HepG2 (cell line): ENCODE data around the gene ADGRL3. TPM values are rescaled to one million over a fixed set of nuclear protein-coding genes. Genes with fewer than 3 reads are reported as not detected.

Source experiments
- ATAC-seq: fragments of 200-7000 bp; cut with Tn5 transposase; 3 replicates; pipeline ENCODE4 v1.9.1; 2020; ENCODE audit warnings: mild to moderate bottlenecking, moderate library complexity
- BruUV-seq: library from RNA; stranded (reverse); fragments of 400-500 nt; replicated peaks from 2 replicates; lab custom pipeline; 2021; lab: Mats Ljungman, UMichigan
- CTCF ChIA-PET: fragments of 300-600 bp; formaldehyde crosslinking; extraction: SDS; loops from one replicate; lab custom pipeline; 2021; ENCODE audit warnings: low total read pairs, inconsistent platforms, low intra/inter-chr PET ratio; lab: Yijun Ruan, JAX
- POLR2A ChIA-PET: fragments of 350-600 bp; sonication (Branson Sonifier 250); formaldehyde crosslinking; loops from one replicate; lab custom pipeline; 2020; ENCODE audit warnings: antibody characterized with exemption, inconsistent platforms; lab: Yijun Ruan, JAX
- DNase-seq: peaks from one replicate; pipeline ENCODE4 v3.0.0-alpha.2; 2015; ENCODE audit warnings: low spot score
- FAIRE-seq: peaks from 3 replicates; lab custom pipeline; 2011; peaks lifted over from hg19 to GRCh38; lab: Jason Lieb, UNC
- H2AFZ ChIP-seq: one replicate; pipeline ENCODE4 v1.6.1; 2011; ENCODE audit warnings: low read length, inconsistent platforms
- H3K27ac ChIP-seq: fragments of 300-600 bp; 3 replicates; pipeline ENCODE4 v1.8.0; 2011; ENCODE audit warnings: mixed run types, mild to moderate bottlenecking, mixed read lengths, low read length, inconsistent platforms; ENCODE audit not compliant: insufficient read depth; ENCODE audit errors: extremely low read length
- H3K27me3 ChIP-seq, 2 experiments: fragments of 200-600 bp in 1 of 2; 2 replicates in 1 of 2; 3 replicates in 1 of 2; pipeline versions ENCODE4 v1.6.0 to v1.8.0; 2011; ENCODE audit warnings: low read length in 2 of 2, mild to moderate bottlenecking in 2 of 2, moderate library complexity in 2 of 2, inconsistent platforms in 1 of 2; ENCODE audit not compliant: insufficient read depth in 2 of 2, control insufficient read depth in 1 of 2
- H3K36me3 ChIP-seq, 2 experiments: fragments of 200-600 bp in 1 of 2; replicated peaks in 1 of 2; 2 replicates in 1 of 2; 3 replicates in 1 of 2; pipeline versions ENCODE4 v1.5.1 to v1.8.0; 2011; ENCODE audit warnings: low read length in 2 of 2, inconsistent platforms in 1 of 2; ENCODE audit not compliant: insufficient read depth in 2 of 2, control insufficient read depth in 1 of 2
- H3K4me1 ChIP-seq: 2 replicates; pipeline ENCODE4 v1.5.1; 2012; ENCODE audit warnings: low read length, inconsistent platforms; ENCODE audit not compliant: insufficient read depth
- H3K4me2 ChIP-seq: 2 replicates; pipeline ENCODE4 v1.6.0; 2011; ENCODE audit warnings: low read depth, low read length, inconsistent platforms
- H3K4me3 ChIP-seq, 3 experiments: fragments of 200-600 bp in 1 of 3; sonication (generic), shearing (Covaris generic) in 1 of 3; replicated peaks in 1 of 3; 2 replicates each; pipeline ENCODE4 v1.5.1; 2011 to 2016; ENCODE audit warnings: low read length in 3 of 3, inconsistent platforms in 2 of 3, low read depth in 2 of 3, mild to moderate bottlenecking in 2 of 3, control low read depth in 1 of 3, mixed read lengths in 1 of 3; ENCODE audit not compliant: insufficient read depth in 1 of 3
- H3K79me2 ChIP-seq: one replicate; pipeline ENCODE4 v1.6.1; 2011; ENCODE audit warnings: low read length, inconsistent platforms; ENCODE audit not compliant: insufficient read depth
- H3K9ac ChIP-seq: 2 replicates; pipeline ENCODE4 v1.6.0; 2011; ENCODE audit warnings: mild to moderate bottlenecking, low read depth, low read length, inconsistent platforms; ENCODE audit not compliant: insufficient read depth
- H3K9me3 ChIP-seq: 2 replicates; pipeline ENCODE4 v1.5.1; 2012; ENCODE audit warnings: mild to moderate bottlenecking, low read length
- H4K20me1 ChIP-seq: 2 replicates; pipeline ENCODE4 v1.6.0; 2011; ENCODE audit warnings: inconsistent platforms, mild to moderate bottlenecking, low read length, moderate library complexity; ENCODE audit not compliant: insufficient read depth
- ATF7-NPFF ChIP-seq: sonication (generic); formaldehyde crosslinking; IDR thresholded peaks from 2 replicates; pipeline ENCODE4 v1.8.1; 2023; ENCODE audit warnings: mild to moderate bottlenecking, low read depth, missing genetic modification reagents, moderate library complexity
- CREB1 ChIP-seq, 2 experiments: fragments of 450-650 bp in 1 of 2; IDR thresholded peaks; 2 replicates each; pipeline ENCODE4 v1.6.1; 2016 to 2017; ENCODE audit warnings: control low read depth in 1 of 2, mild to moderate bottlenecking in 1 of 2, missing compliant biosample characterization in 1 of 2, missing genetic modification characterization in 1 of 2
- STAT5B ChIP-seq: sonication (generic); formaldehyde crosslinking; IDR thresholded peaks from 2 replicates; pipeline ENCODE4 v1.4.0; 2020; ENCODE audit warnings: missing genetic modification reagents
- WGBS: methylation state at CpG from one replicate; pipeline ENCODE4 v1.1.6; 2017; ENCODE audit warnings: low lambda C conversion rate; 5-methylcytosine and 5-hydroxymethylcytosine counted together
- in situ Hi-C: cut with HindIII; loops from 2 replicates; pipeline ENCODE4 v1.10.0; 2017; ENCODE audit warnings: low pct_unique_long_range_greater_than_20kb; ENCODE audit not compliant: extremely low pct_ligation_motif_present
- intact Hi-C: fragments of 100-400 bp; cut with micrococcal nuclease; formaldehyde crosslinking; loops from one replicate; pipeline ENCODE4 v1.10.0; 2022; ENCODE audit not compliant: unreplicated experiment
- polyA plus RNA-seq, 8 experiments: library from polyadenylated mRNA; depleted of rRNA in 3 of 8; stranded (reverse) in 7 of 8; unstranded in 1 of 8; fragments of >200 nt; fragmentation: Illumina TruSeq in 4 of 8; extraction: Trizol in 4 of 8; gene quantifications; 2 replicates each; pipeline versions ENCODE4 v1.2.1 to v1.2.3, GENCODE V29; 2011 to 2016; ENCODE audit warnings: low read depth in 4 of 8, missing spikeins in 1 of 8, mixed read lengths in 1 of 8; ENCODE audit not compliant: insufficient read depth in 1 of 8
- total RNA-seq, 5 experiments: library from RNA; depleted of rRNA; stranded (reverse); fragments of >200 nt; fragmentation: Illumina TruSeq; extraction: Trizol; gene quantifications; 2 replicates each; pipeline ENCODE4 v1.2.3, GENCODE V29; 2016; ENCODE audit warnings: low read depth in 1 of 5
- TF ChIP-seq, protein P1 (sequence below): sonication (generic); formaldehyde crosslinking; IDR thresholded peaks from 2 replicates; pipeline ENCODE4 v1.4.0; 2020; ENCODE audit warnings: mild to moderate bottlenecking, missing genetic modification reagents, borderline replicate concordance

The ADGRL3 gene
- total and polyA plus RNA-seq, 2 of the 13 experiments (the other 11 are each of a cell fraction or from before 2014, with no cell fraction given) = 0.04 to 0.05 TPM

DNA sequence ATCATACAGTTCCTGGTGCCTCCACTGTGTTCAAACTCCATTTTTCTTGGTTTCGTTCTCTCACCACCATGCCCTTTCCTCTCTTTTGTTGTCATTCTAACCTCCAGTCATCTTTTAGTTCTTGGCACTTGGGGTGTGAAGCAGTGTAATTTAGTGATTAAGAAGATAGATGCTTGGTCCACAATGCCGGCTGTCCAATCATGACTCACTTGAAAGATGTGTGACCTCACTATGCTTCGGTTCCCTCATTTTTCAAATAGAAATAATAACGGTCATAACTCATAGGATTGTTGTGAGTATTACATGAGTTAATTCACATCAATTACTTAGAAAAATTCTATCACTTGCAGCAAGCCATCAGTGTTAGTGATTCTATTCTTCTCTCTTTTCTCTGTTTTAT lies 327.8 kb downstream of the ADGRL3 start:
- TF ChIP-seq ATF7-NPFF (no peak), CREB1 (IDR thresholded peaks at IDR 0.05) (peak; percentile 25; the same call in 1 of the 2 replicates), CREB1 (CRISPR knock-in tag; IDR thresholded peaks at IDR 0.05) (no peak), STAT5B (CRISPR knock-in tag) (no peak)
- TF ChIP-seq, protein P1, sequence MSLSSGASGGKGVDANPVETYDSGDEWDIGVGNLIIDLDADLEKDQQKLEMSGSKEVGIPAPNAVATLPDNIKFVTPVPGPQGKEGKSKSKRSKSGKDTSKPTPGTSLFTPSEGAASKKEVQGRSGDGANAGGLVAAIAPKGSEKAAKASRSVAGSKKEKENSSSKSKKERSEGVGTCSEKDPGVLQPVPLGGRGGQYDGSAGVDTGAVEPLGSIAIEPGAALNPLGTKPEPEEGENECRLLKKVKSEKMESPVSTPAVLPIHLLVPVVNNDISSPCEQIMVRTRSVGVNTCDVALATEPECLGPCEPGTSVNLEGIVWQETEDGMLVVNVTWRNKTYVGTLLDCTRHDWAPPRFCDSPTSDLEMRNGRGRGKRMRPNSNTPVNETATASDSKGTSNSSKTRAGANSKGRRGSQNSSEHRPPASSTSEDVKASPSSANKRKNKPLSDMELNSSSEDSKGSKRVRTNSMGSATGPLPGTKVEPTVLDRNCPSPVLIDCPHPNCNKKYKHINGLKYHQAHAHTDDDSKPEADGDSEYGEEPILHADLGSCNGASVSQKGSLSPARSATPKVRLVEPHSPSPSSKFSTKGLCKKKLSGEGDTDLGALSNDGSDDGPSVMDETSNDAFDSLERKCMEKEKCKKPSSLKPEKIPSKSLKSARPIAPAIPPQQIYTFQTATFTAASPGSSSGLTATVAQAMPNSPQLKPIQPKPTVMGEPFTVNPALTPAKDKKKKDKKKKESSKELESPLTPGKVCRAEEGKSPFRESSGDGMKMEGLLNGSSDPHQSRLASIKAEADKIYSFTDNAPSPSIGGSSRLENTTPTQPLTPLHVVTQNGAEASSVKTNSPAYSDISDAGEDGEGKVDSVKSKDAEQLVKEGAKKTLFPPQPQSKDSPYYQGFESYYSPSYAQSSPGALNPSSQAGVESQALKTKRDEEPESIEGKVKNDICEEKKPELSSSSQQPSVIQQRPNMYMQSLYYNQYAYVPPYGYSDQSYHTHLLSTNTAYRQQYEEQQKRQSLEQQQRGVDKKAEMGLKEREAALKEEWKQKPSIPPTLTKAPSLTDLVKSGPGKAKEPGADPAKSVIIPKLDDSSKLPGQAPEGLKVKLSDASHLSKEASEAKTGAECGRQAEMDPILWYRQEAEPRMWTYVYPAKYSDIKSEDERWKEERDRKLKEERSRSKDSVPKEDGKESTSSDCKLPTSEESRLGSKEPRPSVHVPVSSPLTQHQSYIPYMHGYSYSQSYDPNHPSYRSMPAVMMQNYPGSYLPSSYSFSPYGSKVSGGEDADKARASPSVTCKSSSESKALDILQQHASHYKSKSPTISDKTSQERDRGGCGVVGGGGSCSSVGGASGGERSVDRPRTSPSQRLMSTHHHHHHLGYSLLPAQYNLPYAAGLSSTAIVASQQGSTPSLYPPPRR (CRISPR knock-in tag) = no peak
- TF ChIP-seq, all 625 proteins: peak for 1
- Histone ChIP-seq H3K9me3 (no peaks in the 10 kb centered on the region), H3K27me3 (no peaks in the 10 kb centered on the region), H3K4me2 (no peak overlapping the region), H2AFZ (no peak overlapping the region), H3K27ac (no peak overlapping the region), H3K9ac (no peak overlapping the region), H3K36me3 (no peaks in the 10 kb centered on the region), H3K4me3 (no peak overlapping the region), H3K4me1 (0 out of 2 replicates have a peak, but pooled peaks cover 10% of the 10 kb centered on the region), H3K79me2 (no peaks in the 10 kb centered on the region), H4K20me1 (no peaks in the 10 kb centered on the region)
- in situ Hi-C loops = no loop called here
- no peak for ATAC-seq
- CTCF ChIA-PET = no interaction called here
- BruUV-seq = no TSS peak
- no peak for FAIRE-seq
- WGBS = 15% methylated on average over 4 of the region's 4 CpGs
- no peak for DNase-seq
- POLR2A ChIA-PET = no interaction called here
- intact Hi-C loops = no loop called here
